Measurements from ENCODE around the gene PSMA8.

DNA sequence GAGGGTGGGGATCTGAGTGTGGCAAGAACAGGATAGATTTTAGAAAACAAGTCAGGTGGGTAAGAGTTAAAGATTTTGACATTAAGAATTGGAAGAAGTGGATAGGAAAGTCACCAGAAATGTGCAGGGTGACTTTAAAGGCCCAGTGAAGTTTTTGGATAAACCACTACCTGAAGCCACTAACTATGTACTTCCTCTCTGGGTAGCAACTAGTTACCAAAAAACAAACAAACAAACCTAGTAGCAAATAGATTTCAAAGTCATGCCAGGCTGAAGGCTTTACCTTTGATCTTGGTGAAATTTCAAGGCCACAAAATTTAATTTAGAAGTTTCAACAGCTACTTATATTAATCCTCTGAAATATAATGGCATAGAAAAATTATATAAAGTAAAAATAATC, 42.5 kb downstream of the PSMA8 start:
- TF ChIP-seq, protein P1, sequence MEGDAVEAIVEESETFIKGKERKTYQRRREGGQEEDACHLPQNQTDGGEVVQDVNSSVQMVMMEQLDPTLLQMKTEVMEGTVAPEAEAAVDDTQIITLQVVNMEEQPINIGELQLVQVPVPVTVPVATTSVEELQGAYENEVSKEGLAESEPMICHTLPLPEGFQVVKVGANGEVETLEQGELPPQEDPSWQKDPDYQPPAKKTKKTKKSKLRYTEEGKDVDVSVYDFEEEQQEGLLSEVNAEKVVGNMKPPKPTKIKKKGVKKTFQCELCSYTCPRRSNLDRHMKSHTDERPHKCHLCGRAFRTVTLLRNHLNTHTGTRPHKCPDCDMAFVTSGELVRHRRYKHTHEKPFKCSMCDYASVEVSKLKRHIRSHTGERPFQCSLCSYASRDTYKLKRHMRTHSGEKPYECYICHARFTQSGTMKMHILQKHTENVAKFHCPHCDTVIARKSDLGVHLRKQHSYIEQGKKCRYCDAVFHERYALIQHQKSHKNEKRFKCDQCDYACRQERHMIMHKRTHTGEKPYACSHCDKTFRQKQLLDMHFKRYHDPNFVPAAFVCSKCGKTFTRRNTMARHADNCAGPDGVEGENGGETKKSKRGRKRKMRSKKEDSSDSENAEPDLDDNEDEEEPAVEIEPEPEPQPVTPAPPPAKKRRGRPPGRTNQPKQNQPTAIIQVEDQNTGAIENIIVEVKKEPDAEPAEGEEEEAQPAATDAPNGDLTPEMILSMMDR (IDR thresholded peaks at IDR 0.05), result no peak
- TF ChIP-seq POLR2AphosphoS5 (IDR thresholded peaks at IDR 0.05; ENCODE audit: low read depth, low read length) (no peak), TAF1 (IDR thresholded peaks at IDR 0.05; ENCODE audit: borderline replicate concordance, low read depth, low read length) (no peak)
- TF ChIP-seq, protein P2, sequence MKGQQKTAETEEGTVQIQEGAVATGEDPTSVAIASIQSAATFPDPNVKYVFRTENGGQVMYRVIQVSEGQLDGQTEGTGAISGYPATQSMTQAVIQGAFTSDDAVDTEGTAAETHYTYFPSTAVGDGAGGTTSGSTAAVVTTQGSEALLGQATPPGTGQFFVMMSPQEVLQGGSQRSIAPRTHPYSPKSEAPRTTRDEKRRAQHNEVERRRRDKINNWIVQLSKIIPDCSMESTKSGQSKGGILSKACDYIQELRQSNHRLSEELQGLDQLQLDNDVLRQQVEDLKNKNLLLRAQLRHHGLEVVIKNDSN (IDR thresholded peaks at IDR 0.05; ENCODE audit: borderline replicate concordance, low read depth), result no peak

All from SK-N-SH (cell line).